Stomach (tissue), 9 donors: ENCODE results near the gene UBE3D. TPM values are rescaled to one million over a fixed set of nuclear protein-coding genes. Genes with fewer than 3 reads are reported as not detected.
"Not testable (repeated sequence)": the region's sequence is repeated elsewhere in the genome, so short reads cannot be mapped to it uniquely, and the experiment has no call there.

ENCODE experiments used
- DNase-seq, 2 donors: peaks; one replicate each; pipeline versions ENCODE4 v3.0.0 to v3.0.0-alpha.2; 2013 to 2019
- H3K27ac ChIP-seq, 5 donors: fragments of 200-600 bp in 4 of 5; sonication (generic) in 4 of 5; one replicate each; pipeline ENCODE4 v1.5.1; 2013 to 2019; ENCODE audit warnings: mild to moderate bottlenecking in 1 of 5, moderate library complexity in 1 of 5
- H3K27me3 ChIP-seq, 3 donors: fragments of 200-600 bp; sonication (generic); one replicate each; pipeline ENCODE4 v1.5.1; 2017 to 2019; ENCODE audit warnings: mixed run types in 1 of 3
- H3K36me3 ChIP-seq, 4 donors: fragments of 200-600 bp; sonication (generic); 1 replicate in 3 of 4; 2 replicates in 1 of 4; pipeline ENCODE4 v1.5.1; 2016 to 2019
- H3K4me1 ChIP-seq, 4 donors: fragments of 200-600 bp; sonication (generic); one replicate each; pipeline ENCODE4 v1.5.1; 2016 to 2019
- H3K4me3 ChIP-seq, 4 donors: fragments of 200-600 bp; sonication (generic) in 3 of 4; one replicate each; pipeline ENCODE4 v1.5.1; 2016 to 2019; ENCODE audit warnings: mild to moderate bottlenecking in 1 of 4
- H3K9me3 ChIP-seq, 4 donors: fragments of 200-600 bp; sonication (generic); one replicate each; pipeline ENCODE4 v1.5.1; 2016 to 2019
- CTCF ChIP-seq, 7 experiments: fragments of 450-650 bp in 4 of 7; fragments of 200-600 bp in 3 of 7; sonication (generic) in 3 of 7; IDR thresholded peaks; one replicate each; pipeline ENCODE4 v1.5.1; 2016 to 2019; ENCODE audit warnings: antibody characterized with exemption in 7 of 7, control low read depth in 2 of 7, mild to moderate bottlenecking in 1 of 7
- EP300 ChIP-seq: sonication (generic); formaldehyde crosslinking; IDR thresholded peaks from one replicate; pipeline ENCODE4 v1.6.1; 2017; ENCODE audit warnings: antibody characterized with exemption
- POLR2A ChIP-seq, 4 donors: fragments of 450-650 bp; IDR thresholded peaks; one replicate each; pipeline ENCODE4 v1.6.1; 2016; ENCODE audit warnings: antibody characterized with exemption in 4 of 4, control low read depth in 2 of 4, mild to moderate bottlenecking in 1 of 4, moderate library complexity in 1 of 4
- POLR2AphosphoS5 ChIP-seq, 3 donors: sonication (generic); formaldehyde crosslinking; IDR thresholded peaks; one replicate each; pipeline ENCODE4 v1.6.1; 2016; ENCODE audit warnings: antibody characterized with exemption in 3 of 3
- WGBS, 5 donors: extraction: QIAGEN DNeasy Blood & Tissue Kit in 3 of 5; methylation state at CpG; one replicate each; pipeline versions ENCODE4 v1.1.5 to v1.1.7; 2013 to 2018; 5-methylcytosine and 5-hydroxymethylcytosine counted together
- intact Hi-C: fragments of 100-400 bp; cut with DNase I; formaldehyde crosslinking; loops from one replicate; pipeline ENCODE4 v1.15.1; 2023; ENCODE audit warnings: low total_unique reads
- polyA plus RNA-seq, 3 donors: library from polyadenylated mRNA; stranded (reverse); fragments of 200-250 nt; gene quantifications; one replicate each; pipeline ENCODE4 v1.2.3, GENCODE V29; 2013
- total RNA-seq, 5 donors: library from RNA; depleted of rRNA; stranded (reverse); fragments of >200 nt; gene quantifications; one replicate each; pipeline versions ENCODE4 v1.1.0 to v1.2.3, GENCODE V29; 2014 to 2016
- donor health status: healthy with polysubstance abuse.
- donor health status: Bipolar disorder and iron deficiency.
- donor health status: healthy.

Gene UBE3D
- total and polyA plus RNA-seq, 8 donors = 1.5 to 33.3 (median 11.8) TPM

- intact Hi-C loops = no loop called here
- Histone ChIP-seq H3K27me3 (no peaks in the 10 kb centered on the region), H3K27ac (no peak overlapping the region), H3K9me3 (peaks cover 0 to 3% (median 0%) of the 10 kb centered on the region in 4 donors), H3K4me1 (no peaks in the 10 kb centered on the region), H3K4me3 (no peak overlapping the region), H3K36me3 (peaks cover 0 to 16% (median 4%) of the 10 kb centered on the region in 4 donors)
- TF ChIP-seq CTCF (IDR thresholded peaks at IDR 0.05) (no peak), EP300 (no peak), POLR2AphosphoS5 (IDR thresholded peaks at IDR 0.05) (no peak), POLR2A (IDR thresholded peaks at IDR 0.05) (no peak)
- 23 to 71% (median 54%) methylated on average over 1 of the region's 1 CpG for WGBS, 5 donors
- no peak for DNase-seq
Measured at GRCh38 chr6:82951389-82951788, 114.3 kb downstream of the UBE3D start.

GRCh38 chr6:82930915-82931314 lies 134.7 kb downstream of the UBE3D start:
- H3K27me3 ChIP-seq, H3K4me3 ChIP-seq, intact Hi-C loops, DNase-seq, H3K27ac ChIP-seq, H3K4me1 ChIP-seq: not testable (repeated sequence)
- peaks cover 0 to 42% (median 11%) of the 10 kb centered on the region in 4 donors for H3K36me3 ChIP-seq
- 92 to 100% (median 99%) methylated on average over 3 of the region's 3 CpGs for WGBS, 5 donors
- peaks cover 9 to 27% (median 18%) of the 10 kb centered on the region in 4 donors for H3K9me3 ChIP-seq

GRCh38 chr6:82924799-82925535 lies 140.7 kb downstream of the UBE3D start:
- peaks cover 0 to 3% (median under 1%) of the 10 kb centered on the region in 4 donors for H3K9me3 ChIP-seq
- H3K36me3 ChIP-seq = no peaks in the 10 kb centered on the region
- TF ChIP-seq EP300 (no peak), CTCF (IDR thresholded peaks at IDR 0.05) (no peak), POLR2A (IDR thresholded peaks at IDR 0.05) (no peak), POLR2AphosphoS5 (IDR thresholded peaks at IDR 0.05) (no peak)
- intact Hi-C loops = no loop called here
- no peak overlapping the region for H3K4me3 ChIP-seq
- no peak overlapping the region for H3K27ac ChIP-seq
- H3K27me3 ChIP-seq = no peaks in the 10 kb centered on the region
- H3K4me1 ChIP-seq = no peaks in the 10 kb centered on the region
- WGBS, 5 donors = 76 to 87% (median 80%) methylated on average over 3 of the region's 3 CpGs
- no peak for DNase-seq

- H3K4me1 ChIP-seq = no peaks in the 10 kb centered on the region
- H3K9me3 ChIP-seq = no peaks in the 10 kb centered on the region
- peaks cover 0 to 5% (median 0%) of the 10 kb centered on the region in 4 donors for H3K36me3 ChIP-seq
- no peak for DNase-seq
- 85 to 97% (median 90%) methylated on average over 1 of the region's 1 CpG for WGBS, 5 donors
- H3K27me3 ChIP-seq = no peaks in the 10 kb centered on the region
- H3K27ac ChIP-seq = no peak overlapping the region
- H3K4me3 ChIP-seq = no peak overlapping the region
- intact Hi-C loops = no loop called here
- no peak for TF ChIP-seq EP300
Measured at GRCh38 chr6:82921258-82921657, 144.4 kb downstream of the UBE3D start.

- 31 to 49% (median 45%) methylated on average over 6 of the region's 6 CpGs for WGBS, 5 donors
- H3K9me3 ChIP-seq = no peaks in the 10 kb centered on the region
- no peaks in the 10 kb centered on the region for H3K27me3 ChIP-seq
- no peak overlapping the region for H3K4me3 ChIP-seq
- DNase-seq = peak in 1 of 2 donors; percentile 31
- TF ChIP-seq POLR2A (IDR thresholded peaks at IDR 0.05) = no peak
- no peak for TF ChIP-seq CTCF (IDR thresholded peaks at IDR 0.05)
- TF ChIP-seq POLR2AphosphoS5 (IDR thresholded peaks at IDR 0.05) = no peak
- no peak for TF ChIP-seq EP300
- no peak overlapping the region for H3K27ac ChIP-seq
- no peaks in the 10 kb centered on the region for H3K4me1 ChIP-seq
- peaks cover 0 to 5% (median 0%) of the 10 kb centered on the region in 4 donors for H3K36me3 ChIP-seq
- intact Hi-C loops = no loop called here
Measured at GRCh38 chr6:82917346-82918064, 148.1 kb downstream of the UBE3D start.
